HUES48 (cell line): Measurements from ENCODE around the gene E2F4.

Experiments used
- H3K27ac ChIP-seq: one replicate; pipeline ENCODE4 v1.7.0; 2013; ENCODE audit warnings: low read depth, low read length, inconsistent platforms
- H3K27me3 ChIP-seq: 2 replicates; pipeline ENCODE4 v1.6.1; 2013; ENCODE audit warnings: mild to moderate bottlenecking, low read length; ENCODE audit not compliant: control insufficient read depth, insufficient read depth
- H3K36me3 ChIP-seq: 2 replicates; pipeline ENCODE4 v1.6.1; 2013; ENCODE audit warnings: low read length; ENCODE audit not compliant: control insufficient read depth, insufficient read depth
- H3K4me1 ChIP-seq: 2 replicates; pipeline ENCODE4 v1.6.1; 2013; ENCODE audit warnings: mild to moderate bottlenecking, low read length; ENCODE audit not compliant: control insufficient read depth, insufficient read depth
- H3K4me3 ChIP-seq: 2 replicates; pipeline ENCODE4 v1.5.1; 2013; ENCODE audit warnings: mild to moderate bottlenecking, low read depth, low read length
- H3K9ac ChIP-seq: 2 replicates; pipeline ENCODE4 v1.6.1; 2013; ENCODE audit warnings: mild to moderate bottlenecking, low read depth, low read length, moderate library complexity
- H3K9me3 ChIP-seq: 2 replicates; pipeline ENCODE4 v1.6.1; 2013; ENCODE audit warnings: low read length; ENCODE audit not compliant: control insufficient read depth, insufficient read depth

E2F4 gene

DNA sequence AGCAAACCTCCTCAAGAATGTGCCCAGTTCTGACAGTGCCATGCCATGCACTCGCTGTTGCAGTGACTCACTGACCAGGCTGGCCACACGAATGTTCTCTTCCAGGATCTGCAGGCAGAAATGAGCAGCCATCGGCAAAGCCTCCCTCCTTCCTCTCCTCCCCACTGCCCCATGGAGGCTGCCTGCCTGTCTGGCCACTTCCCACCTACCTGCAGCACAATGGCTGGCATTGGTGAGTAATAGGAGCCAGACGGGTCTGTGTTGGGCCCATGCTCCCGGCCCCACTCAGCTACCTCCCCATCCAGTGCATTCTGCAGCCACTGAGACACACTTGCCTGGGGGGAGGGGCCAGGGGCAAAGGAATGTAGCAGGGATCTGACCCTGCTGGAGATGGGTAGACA, 5.4 kb upstream of the E2F4 start:
- Histone ChIP-seq H3K27ac (no peak overlapping the region), H3K9ac (no peak overlapping the region), H3K9me3 (no peaks in the 10 kb centered on the region), H3K27me3 (peaks cover 28% of the 10 kb centered on the region), H3K36me3 (no peaks in the 10 kb centered on the region), H3K4me3 (no peak overlapping the region), H3K4me1 (0 out of 2 replicates have a peak, but pooled peaks cover 4% of the 10 kb centered on the region)

DNA sequence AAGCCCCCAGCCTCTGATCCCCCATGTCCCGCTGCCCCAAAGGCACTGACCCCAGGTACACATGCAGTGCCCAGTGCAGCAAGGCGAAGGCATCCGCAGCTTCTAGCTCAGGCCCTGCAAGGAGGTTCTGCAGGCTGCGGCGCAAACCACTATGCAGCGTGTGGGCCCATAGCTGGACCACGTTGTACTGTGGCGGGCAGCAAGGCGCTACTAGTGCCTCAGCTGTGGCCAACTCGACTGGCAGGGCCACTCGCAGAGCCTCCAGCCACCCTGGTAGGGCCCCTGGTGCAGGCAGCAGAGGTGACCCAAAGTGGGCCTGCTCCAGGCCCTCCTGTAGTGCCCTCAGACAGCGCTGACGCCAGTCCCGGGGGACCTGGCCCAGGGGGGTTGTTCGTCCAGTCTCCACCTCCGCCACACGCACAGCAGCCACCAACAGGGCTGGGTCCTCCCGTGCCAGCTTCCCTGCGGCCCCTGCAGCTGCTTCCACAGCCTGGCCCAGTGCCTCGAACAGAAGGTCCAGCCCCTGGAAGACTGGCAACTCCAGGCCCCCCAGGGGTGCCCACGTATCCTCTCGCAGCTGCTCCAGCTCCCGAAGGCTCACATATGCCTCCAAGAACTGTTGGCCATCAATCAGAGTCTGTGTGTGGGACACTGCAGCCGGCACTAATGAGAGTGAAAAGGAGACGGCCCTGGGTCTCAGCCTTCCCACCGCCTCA, 4.6 kb upstream of the E2F4 start:
- Histone ChIP-seq H3K36me3 (no peaks in the 10 kb centered on the region), H3K9ac (no peak overlapping the region), H3K9me3 (no peaks in the 10 kb centered on the region), H3K27me3 (peaks cover 28% of the 10 kb centered on the region), H3K4me3 (no peak overlapping the region), H3K27ac (no peak overlapping the region), H3K4me1 (0 out of 2 replicates have a peak, but pooled peaks cover 4% of the 10 kb centered on the region)

DNA sequence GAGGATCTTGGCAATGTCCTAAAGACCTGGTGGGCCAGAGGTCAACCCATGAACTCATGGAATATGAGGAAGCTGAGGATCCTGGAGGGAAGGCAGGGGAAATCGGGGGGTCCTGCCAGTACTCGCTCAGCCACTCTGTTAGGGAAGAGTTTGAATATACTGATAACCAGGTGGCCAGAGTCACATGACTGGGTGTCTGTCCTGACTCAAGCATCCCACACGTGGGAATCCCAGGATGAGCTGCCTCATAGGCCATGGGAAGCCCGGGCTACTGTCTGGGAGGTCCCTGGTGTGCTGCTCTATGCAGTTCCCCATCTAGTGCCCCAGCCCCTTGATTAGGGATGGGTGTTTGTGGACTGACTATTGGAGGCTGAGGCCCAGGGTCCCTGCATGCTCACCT, 3.6 kb upstream of the E2F4 start:
- Histone ChIP-seq H3K4me1 (0 out of 2 replicates have a peak, but pooled peaks cover 11% of the 10 kb centered on the region), H3K9ac (no peak overlapping the region), H3K27me3 (peaks cover 28% of the 10 kb centered on the region), H3K27ac (no peak overlapping the region), H3K9me3 (no peaks in the 10 kb centered on the region), H3K4me3 (no peak overlapping the region), H3K36me3 (peaks cover 4% of the 10 kb centered on the region; the same call in 1 of the 2 replicates)

DNA sequence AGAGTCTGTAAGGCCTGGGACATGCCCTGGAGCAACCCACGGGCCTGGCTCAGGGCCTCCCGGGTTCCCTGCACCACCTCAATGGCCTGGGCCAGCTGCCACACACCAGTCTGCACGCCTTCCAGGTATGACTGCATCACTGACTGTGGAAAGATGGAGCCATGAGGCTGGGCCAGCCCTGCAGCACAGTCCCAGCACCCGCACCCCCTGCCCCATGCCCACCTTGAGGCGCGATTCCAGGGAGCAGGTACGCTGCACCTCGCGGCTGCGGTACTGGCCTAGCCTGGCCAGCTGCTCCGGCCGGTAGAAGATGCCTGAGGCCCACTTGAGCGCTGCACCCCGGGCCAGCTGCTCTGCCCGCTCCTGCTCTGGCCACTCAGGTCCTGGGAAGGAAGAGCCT, 3.2 kb upstream of the E2F4 start:
- no peak overlapping the region for H3K4me3 ChIP-seq
- peaks cover 8% of the 10 kb centered on the region; the same call in 1 of the 2 replicates for H3K36me3 ChIP-seq
- no peak overlapping the region for H3K27ac ChIP-seq
- H3K27me3 ChIP-seq = peaks cover 28% of the 10 kb centered on the region
- H3K4me1 ChIP-seq = 0 out of 2 replicates have a peak, but pooled peaks cover 11% of the 10 kb centered on the region
- no peaks in the 10 kb centered on the region for H3K9me3 ChIP-seq
- no peak overlapping the region for H3K9ac ChIP-seq

DNA sequence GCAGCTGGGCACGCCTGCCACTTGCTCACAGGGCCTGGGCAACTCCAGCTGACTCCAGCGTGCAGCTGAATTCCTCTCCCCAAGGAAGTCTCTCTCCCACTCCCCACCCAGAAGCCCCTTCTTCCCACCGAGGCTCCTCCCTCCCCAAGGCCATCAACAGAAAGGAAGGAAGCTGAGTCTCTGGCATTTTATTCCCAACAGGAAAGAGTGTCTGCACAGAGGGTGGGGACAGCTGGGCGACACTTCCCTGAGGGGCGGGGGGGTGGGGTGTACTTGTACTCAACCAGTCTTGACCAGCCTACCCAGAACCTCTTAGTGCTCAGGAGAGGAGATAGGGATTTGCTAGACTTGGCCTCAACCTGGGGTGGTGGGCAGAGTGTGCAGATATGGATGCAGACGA, 1.9 kb upstream of the E2F4 start, which contains the start of gene EXOC3L1:
Gene EXOC3L1, minus strand, starts transcription at position 96 of the 400 bp plus-strand sequence. CDS start 460 bp downstream, outside the sequence.
- Histone ChIP-seq H3K4me1 (0 out of 2 replicates have a peak, but pooled peaks cover 7% of the 10 kb centered on the region), H3K9ac (no peak within 1 kb of the TSS), H3K36me3 (peaks cover 21% of the 10 kb centered on the region), H3K27me3 (peaks cover 17% of the 10 kb centered on the region), H3K27ac (no peak within 1 kb of the TSS), H3K9me3 (no peaks in the 10 kb centered on the region), H3K4me3 (no peak within 1 kb of the TSS)

DNA sequence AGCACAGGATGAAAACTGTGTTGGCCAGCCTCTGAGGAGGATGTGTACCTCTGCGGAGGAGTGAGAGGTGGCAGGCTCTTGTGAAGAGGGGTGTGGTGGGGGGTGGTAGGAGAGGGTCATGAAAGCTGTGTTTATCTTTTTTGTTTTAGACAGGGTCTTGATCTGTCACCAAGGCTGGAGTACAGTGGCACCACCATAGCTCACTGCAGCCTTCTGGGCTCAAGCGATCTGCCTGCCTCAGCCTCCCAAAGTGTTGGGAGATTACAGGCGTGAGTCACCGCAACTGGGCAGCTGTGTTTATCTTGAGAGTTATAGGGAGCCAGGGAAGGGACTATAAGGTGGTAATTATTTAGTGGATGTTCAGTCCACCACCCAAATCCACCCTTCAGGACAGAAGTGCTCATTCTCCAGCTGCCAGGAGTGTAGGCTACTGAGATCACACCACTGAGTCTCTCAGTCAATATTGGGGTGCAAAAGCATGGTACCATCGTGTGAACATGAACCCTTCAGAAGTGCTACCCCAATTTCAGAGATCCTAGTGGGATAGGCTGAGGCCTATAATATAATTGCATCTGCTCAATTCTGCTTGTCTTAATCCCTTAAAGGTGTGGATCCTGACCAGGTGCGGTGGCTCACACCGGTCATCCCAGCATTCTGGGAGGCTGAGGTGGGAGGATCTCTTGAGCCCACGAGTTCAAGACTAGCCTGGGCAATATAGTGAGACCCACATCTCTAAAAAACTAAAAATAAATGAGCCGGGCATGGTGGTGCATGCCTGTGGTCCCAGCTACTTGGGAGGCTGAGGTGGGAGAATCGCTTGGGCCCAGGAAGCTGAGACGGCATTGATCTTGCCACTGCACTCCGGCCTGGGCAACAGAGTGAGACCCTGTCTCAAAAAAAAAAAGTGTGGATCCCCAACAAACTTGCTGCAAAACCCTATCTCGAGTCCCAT, 1.2 kb upstream of the E2F4 start:
- 0 out of 2 replicates have a peak, but pooled peaks cover 7% of the 10 kb centered on the region for H3K4me1 ChIP-seq

DNA sequence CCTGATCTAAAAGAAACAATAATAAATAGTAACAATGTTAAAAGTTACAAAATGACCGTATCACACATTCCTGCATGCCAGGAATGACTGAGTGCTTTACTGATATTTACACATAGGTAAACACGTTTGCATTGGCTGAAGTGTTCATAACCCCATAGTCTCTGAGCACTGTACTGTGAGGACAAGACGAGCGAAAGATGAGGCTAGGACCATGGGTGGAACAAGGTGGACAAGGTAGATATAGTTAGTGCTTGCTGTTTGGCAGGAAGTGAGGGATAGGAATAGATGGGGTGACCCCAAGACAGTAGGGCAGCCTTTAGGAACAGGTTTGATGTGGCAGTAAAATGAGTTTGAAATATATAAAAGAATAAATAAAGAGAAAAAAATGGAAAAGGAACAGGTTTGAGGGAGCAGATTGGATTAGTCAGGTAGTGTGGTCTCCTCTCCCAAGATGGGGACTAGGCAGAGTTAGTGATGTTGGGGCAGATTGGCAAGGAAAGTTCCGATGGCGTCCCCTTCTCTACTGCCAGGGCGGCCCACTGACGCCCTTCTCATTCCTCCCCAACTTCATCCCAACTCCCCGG, 452 bp upstream of the E2F4 start:
- Histone ChIP-seq H3K27ac (no peak overlapping the region), H3K9ac (no peak overlapping the region), H3K4me1 (0 out of 2 replicates have a peak, but pooled peaks cover 7% of the 10 kb centered on the region), H3K27me3 (peaks cover 4% of the 10 kb centered on the region; the same call in 1 of the 2 replicates), H3K36me3 (peaks cover 35% of the 10 kb centered on the region), H3K9me3 (no peaks in the 10 kb centered on the region), H3K4me3 (peak overlapping the region; percentile 95; the same call in 1 of the 2 replicates)

More for the DNA sequence above, 1.2 kb upstream of the E2F4 start:
- peaks cover 12% of the 10 kb centered on the region for H3K27me3 ChIP-seq
- peaks cover 28% of the 10 kb centered on the region for H3K36me3 ChIP-seq
- no peaks in the 10 kb centered on the region for H3K9me3 ChIP-seq
- no peak overlapping the region for H3K4me3 ChIP-seq
- H3K27ac ChIP-seq = no peak overlapping the region
- no peak overlapping the region for H3K9ac ChIP-seq

DNA sequence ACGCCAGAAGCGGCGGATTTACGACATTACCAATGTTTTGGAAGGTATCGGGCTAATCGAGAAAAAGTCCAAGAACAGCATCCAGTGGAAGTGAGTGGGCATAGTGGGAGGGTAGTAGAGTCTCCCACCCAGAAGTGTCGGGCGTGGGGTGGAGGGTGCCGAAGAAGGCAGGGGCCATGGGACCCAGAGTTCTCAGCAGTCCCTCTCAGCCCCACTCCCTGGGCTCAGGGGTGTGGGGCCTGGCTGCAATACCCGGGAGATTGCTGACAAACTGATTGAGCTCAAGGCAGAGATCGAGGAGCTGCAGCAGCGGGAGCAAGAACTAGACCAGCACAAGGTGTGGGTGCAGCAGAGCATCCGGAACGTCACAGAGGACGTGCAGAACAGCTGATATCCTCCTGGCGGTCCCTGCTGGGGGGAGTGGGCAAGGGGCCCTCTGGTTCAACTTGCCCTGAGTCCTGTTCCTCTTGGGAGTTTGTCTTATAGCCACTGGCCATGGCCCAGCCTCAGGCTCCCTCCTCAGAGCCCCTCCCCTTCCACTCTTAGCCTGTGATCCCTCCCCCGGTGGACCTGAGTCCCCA, 916 bp downstream of the E2F4 start:
- peaks cover 49% of the 10 kb centered on the region for H3K36me3 ChIP-seq
- H3K9me3 ChIP-seq = no peaks in the 10 kb centered on the region
- H3K4me1 ChIP-seq = 0 out of 2 replicates have a peak, but pooled peaks cover 7% of the 10 kb centered on the region
- peak overlapping the region; percentile 82 for H3K9ac ChIP-seq
- peak overlapping the region; percentile 95 for H3K4me3 ChIP-seq
- H3K27me3 ChIP-seq = no peaks in the 10 kb centered on the region
- peak overlapping the region; percentile 44 for H3K27ac ChIP-seq

DNA sequence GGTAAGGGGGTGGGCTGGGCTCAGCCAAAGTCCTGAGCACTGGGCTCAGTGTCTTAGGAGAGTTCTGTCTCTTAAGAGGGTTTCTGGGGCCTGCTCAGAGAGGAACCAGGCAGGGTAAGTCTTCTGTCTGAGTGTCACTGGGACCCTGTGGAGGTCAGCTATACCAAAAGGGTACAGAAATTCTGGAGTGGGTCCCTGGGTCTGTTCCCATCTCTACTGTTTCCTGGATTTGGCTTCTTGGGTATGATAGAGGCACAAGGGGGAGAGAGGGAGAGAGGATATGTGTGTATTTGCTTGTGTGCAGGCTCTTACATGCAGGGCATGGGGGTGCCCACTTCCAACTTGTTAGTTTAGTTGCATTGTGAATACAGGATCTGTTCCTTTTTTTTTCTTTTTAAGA, 1.6 kb downstream of the E2F4 start:
- Histone ChIP-seq H3K27ac (no peak overlapping the region), H3K4me3 (peak overlapping the region; percentile 95; the same call in 1 of the 2 replicates), H3K4me1 (peaks cover 10% of the 10 kb centered on the region; the same call in 1 of the 2 replicates), H3K9me3 (no peaks in the 10 kb centered on the region), H3K9ac (no peak overlapping the region), H3K36me3 (peaks cover 52% of the 10 kb centered on the region), H3K27me3 (no peaks in the 10 kb centered on the region)

DNA sequence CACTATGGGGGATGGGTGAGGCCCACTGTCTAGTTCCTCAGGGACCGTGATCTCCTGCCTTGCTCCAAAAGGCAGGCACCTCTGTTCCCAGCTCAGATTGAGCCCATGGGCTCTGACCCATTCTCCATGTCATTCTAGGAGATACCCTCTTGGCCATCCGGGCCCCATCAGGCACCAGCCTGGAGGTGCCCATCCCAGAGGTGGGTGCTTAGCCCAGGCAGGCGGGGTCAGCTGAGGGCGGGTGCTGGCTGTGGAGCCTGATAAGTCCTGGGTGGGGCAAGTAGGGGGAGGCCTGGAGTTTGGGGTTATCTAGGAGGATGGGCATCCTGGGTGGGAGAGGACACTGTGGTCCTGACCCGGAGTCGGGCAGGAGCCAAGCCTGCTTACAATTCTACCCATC, 2.3 kb downstream of the E2F4 start:
- no peaks in the 10 kb centered on the region for H3K9me3 ChIP-seq
- H3K9ac ChIP-seq = no peak overlapping the region
- H3K27me3 ChIP-seq = no peaks in the 10 kb centered on the region
- H3K4me1 ChIP-seq = peaks cover 13% of the 10 kb centered on the region; the same call in 1 of the 2 replicates
- H3K4me3 ChIP-seq = no peak overlapping the region
- peaks cover 52% of the 10 kb centered on the region for H3K36me3 ChIP-seq
- H3K27ac ChIP-seq = no peak overlapping the region
